K562 (cell line): ENCODE measurements around the gene ST6GALNAC3. TPM values are rescaled to one million over a fixed set of nuclear protein-coding genes. Genes with fewer than 3 reads are reported as not detected.

Experiments used
- ATAC-seq: fragments of 200-7000 bp; cut with Tn5 transposase; 3 replicates; pipeline ENCODE4 v1.9.1; 2020; ENCODE audit warnings: moderate library complexity
- BruUV-seq: library from RNA; stranded (reverse); fragments of 400-500 nt; replicated peaks from 2 replicates; lab custom pipeline; 2021; lab: Mats Ljungman, UMichigan
- CTCF ChIA-PET: fragments of 300-600 bp; formaldehyde crosslinking; extraction: SDS; loops from one replicate; lab custom pipeline; 2021; ENCODE audit warnings: low intra/inter-chr PET ratio; lab: Yijun Ruan, JAX
- POLR2A ChIA-PET: fragments of 300-600, 350-650 bp; sonication (Branson Sonifier 250); formaldehyde crosslinking; extraction: SDS; loops from one replicate; lab custom pipeline; 2021; ENCODE audit warnings: antibody characterized with exemption, inconsistent platforms; lab: Yijun Ruan, JAX
- DNase-seq, 4 experiments: peaks; one replicate each; pipeline versions ENCODE4 v3.0.0 to v3.0.0-alpha.2; 2011 to 2018; ENCODE audit warnings: low spot score in 3 of 4, mixed read lengths in 3 of 4; ENCODE audit errors: extremely low read depth in 1 of 4
- FAIRE-seq: peaks from 2 replicates; lab custom pipeline; 2011; peaks lifted over from hg19 to GRCh38; lab: Jason Lieb, UNC
- H2AFZ ChIP-seq: 2 replicates; pipeline ENCODE4 v1.6.0; 2011; ENCODE audit warnings: low read depth, low read length, control low read depth, inconsistent platforms
- H3K27ac ChIP-seq: fragments of 200-600 bp; 3 replicates; pipeline ENCODE4 v1.8.0; 2011; ENCODE audit warnings: low read depth, mild to moderate bottlenecking, control low read depth, inconsistent platforms, low read length, moderate library complexity, mixed read lengths; ENCODE audit errors: extremely low read depth
- H3K27me3 ChIP-seq, 2 experiments: fragments of 300-600 bp in 1 of 2; 2 replicates in 1 of 2; 3 replicates in 1 of 2; pipeline versions ENCODE4 v1.6.0 to v1.8.0; 2011; ENCODE audit warnings: inconsistent platforms in 2 of 2, low read length in 2 of 2, mild to moderate bottlenecking in 1 of 2, mixed read lengths in 1 of 2, moderate library complexity in 1 of 2; ENCODE audit not compliant: control insufficient read depth in 2 of 2, insufficient read depth in 2 of 2
- H3K36me3 ChIP-seq: fragments of 300-600 bp; 3 replicates; pipeline ENCODE4 v1.8.0; 2011; ENCODE audit warnings: mild to moderate bottlenecking, low read length, inconsistent platforms; ENCODE audit not compliant: control insufficient read depth, insufficient read depth
- H3K4me1 ChIP-seq, 2 experiments: fragments of 200-600 bp in 1 of 2; replicated peaks in 1 of 2; 2 replicates in 1 of 2; 3 replicates in 1 of 2; pipeline versions ENCODE4 v1.5.1 to v1.8.0; 2011; ENCODE audit warnings: inconsistent platforms in 2 of 2, low read length in 2 of 2, mild to moderate bottlenecking in 1 of 2, mixed read lengths in 1 of 2, moderate library complexity in 1 of 2; ENCODE audit not compliant: control insufficient read depth in 2 of 2, insufficient read depth in 2 of 2
- H3K4me2 ChIP-seq: 2 replicates; pipeline ENCODE4 v1.6.1; 2011; ENCODE audit warnings: low read length, control low read depth, inconsistent platforms, mixed read lengths; ENCODE audit not compliant: insufficient read depth
- H3K4me3 ChIP-seq: fragments of 200-600 bp; sonication (generic), shearing (Covaris generic); 2 replicates; pipeline ENCODE4 v1.5.1; 2016; ENCODE audit warnings: control low read depth, inconsistent platforms
- H3K79me2 ChIP-seq: fragments of 200-600 bp; 3 replicates; pipeline ENCODE4 v1.8.0; 2011; ENCODE audit warnings: low read length, inconsistent platforms; ENCODE audit not compliant: control insufficient read depth, insufficient read depth
- H3K9ac ChIP-seq, 2 experiments: 2 replicates each; pipeline versions ENCODE4 v1.6.0 to v1.6.1; 2011; ENCODE audit warnings: low read depth in 2 of 2, low read length in 2 of 2, control low read depth in 1 of 2, inconsistent platforms in 1 of 2, mild to moderate bottlenecking in 1 of 2, mixed read lengths in 1 of 2; ENCODE audit not compliant: insufficient read depth in 1 of 2
- H3K9me1 ChIP-seq: one replicate; pipeline ENCODE4 v1.6.0; 2011; ENCODE audit warnings: inconsistent platforms, mild to moderate bottlenecking, low read length, moderate library complexity; ENCODE audit not compliant: control insufficient read depth, insufficient read depth
- H3K9me3 ChIP-seq: replicated peaks from 2 replicates; pipeline ENCODE4 v1.5.1; 2011; ENCODE audit warnings: low read depth, low read length, inconsistent platforms; ENCODE audit not compliant: control insufficient read depth, insufficient read depth
- H4K20me1 ChIP-seq: replicated peaks from 2 replicates; pipeline ENCODE4 v1.6.1; 2011; ENCODE audit warnings: low read length, inconsistent platforms, mixed read lengths; ENCODE audit not compliant: control insufficient read depth, insufficient read depth
- ARID3B ChIP-seq: fragments of 250-450 bp; sonication (Bioruptor Pico); IDR thresholded peaks from 2 replicates; pipeline ENCODE4 v1.4.0; 2020; ENCODE audit warnings: borderline replicate concordance
- CBX5 ChIP-seq: IDR thresholded peaks from 2 replicates; pipeline ENCODE4 v1.6.1; 2014; ENCODE audit warnings: low read depth, borderline replicate concordance
- CEBPB ChIP-seq: fragments of 450-650 bp; IDR thresholded peaks from 2 replicates; pipeline ENCODE4 v1.6.1; 2016; ENCODE audit warnings: missing genetic modification characterization, missing compliant biosample characterization
- CEBPZ ChIP-seq: fragments of 150-350 bp; IDR thresholded peaks from 2 replicates; pipeline ENCODE4 v1.6.1; 2014; ENCODE audit warnings: low read depth, mild to moderate bottlenecking, low read length, borderline replicate concordance
- CTCF ChIP-seq, 3 experiments: IDR thresholded peaks in 2 of 3; conservative IDR thresholded peaks in 1 of 3; 2 replicates each; pipeline ENCODE4 v1.5.1; 2011 to 2012; ENCODE audit warnings: low read length in 3 of 3, mild to moderate bottlenecking in 3 of 3, control low read depth in 2 of 3, improper control_type of control experiment in 1 of 3, inconsistent platforms in 1 of 3, low read depth in 1 of 3, mixed read lengths in 1 of 3, moderate library complexity in 1 of 3; ENCODE audit not compliant: insufficient read depth in 2 of 3
- ETV5 ChIP-seq: sonication (generic); formaldehyde crosslinking; IDR thresholded peaks from 2 replicates; pipeline ENCODE4 v1.4.0; 2020; ENCODE audit warnings: low read depth, mild to moderate bottlenecking, missing genetic modification reagents
- HIVEP1 ChIP-seq: fragments of 250-450 bp; sonication (Bioruptor Pico); IDR thresholded peaks from 2 replicates; pipeline ENCODE4 v1.4.0; 2020; ENCODE audit warnings: mild to moderate bottlenecking
- HLTF ChIP-seq: fragments of 450-650 bp; IDR thresholded peaks from 2 replicates; pipeline ENCODE4 v1.6.1; 2016
- MBD1 ChIP-seq: fragments of 250-450 bp; sonication (Bioruptor Pico); IDR thresholded peaks from 2 replicates; pipeline ENCODE4 v1.8.0; 2022; ENCODE audit warnings: inconsistent platforms
- NONO ChIP-seq, 2 experiments: fragments of 200-400 bp in 1 of 2; fragments of 450-650 bp in 1 of 2; formaldehyde crosslinking in 1 of 2; IDR thresholded peaks; 2 replicates each; pipeline ENCODE4 v1.6.1; 2017; ENCODE audit warnings: low read depth in 2 of 2, mild to moderate bottlenecking in 2 of 2, moderate library complexity in 2 of 2, low read length in 1 of 2
- PYGO2 ChIP-seq: fragments of 450-650 bp; IDR thresholded peaks from 2 replicates; pipeline ENCODE4 v1.6.1; 2016; ENCODE audit warnings: mild to moderate bottlenecking, missing genetic modification characterization, moderate library complexity, missing compliant biosample characterization
- RAD21 ChIP-seq, 2 experiments: fragments of 250-450 bp in 1 of 2; fragments of 450-650 bp in 1 of 2; sonication (Bioruptor Pico) in 1 of 2; formaldehyde crosslinking in 1 of 2; IDR thresholded peaks in 1 of 2; conservative IDR thresholded peaks in 1 of 2; 2 replicates each; pipeline versions ENCODE4 v1.4.0 to v1.8.0; 2020 to 2022; ENCODE audit warnings: mild to moderate bottlenecking in 2 of 2, moderate library complexity in 1 of 2
- RBBP5 ChIP-seq: fragments of 200-600 bp; sonication (generic); IDR thresholded peaks from 2 replicates; pipeline ENCODE4 v1.6.1; 2012; ENCODE audit warnings: borderline replicate concordance, mild to moderate bottlenecking, low read length, control low read depth, inconsistent platforms; ENCODE audit not compliant: insufficient read depth, poor library complexity, severe bottlenecking
- SMAD3 ChIP-seq: fragments of 450-650 bp; formaldehyde crosslinking; conservative IDR thresholded peaks from 2 replicates; pipeline ENCODE4 v1.4.0; 2020; ENCODE audit warnings: mild to moderate bottlenecking
- WGBS: fragments of 100-300 bp; shearing (Covaris generic); methylation state at CpG from one replicate; pipeline ENCODE4 v1.1.6; 2016; ENCODE audit warnings: low coverage, mixed read lengths; ENCODE audit not compliant: insufficient coverage; ENCODE audit errors: missing lambda C conversion rate; 5-methylcytosine and 5-hydroxymethylcytosine counted together
- in situ Hi-C: fragments of 300-500 bp; cut with MboI; formaldehyde crosslinking; loops from 4 replicates; pipeline ENCODE4 v1.15.0; 2018; ENCODE audit warnings: inconsistent platforms, mixed read lengths
- intact Hi-C: fragments of 100-400 bp; cut with micrococcal nuclease; formaldehyde crosslinking; loops from 2 replicates; pipeline ENCODE4 v1.14.2; 2022
- polyA plus RNA-seq, 8 experiments: library from polyadenylated mRNA; depleted of rRNA in 4 of 8; stranded (reverse) in 5 of 8; unstranded in 3 of 8; fragments of >200 nt; fragmentation: Nextera tagmentation in 2 of 8; fragmentation: Illumina TruSeq in 1 of 8; extraction: Ambion mirVana in 2 of 8; extraction: Trizol in 1 of 8; gene quantifications; 2 replicates each; pipeline versions ENCODE4 v1.2.1 to v1.2.3, GENCODE V29; 2011 to 2014; ENCODE audit warnings: inconsistent platforms in 1 of 8, missing spikeins in 1 of 8
- total RNA-seq, 7 experiments: library from RNA; depleted of rRNA in 6 of 7; stranded (reverse); fragments of >200 nt in 6 of 7; fragmentation: Illumina TruSeq in 2 of 7; extraction: Trizol in 2 of 7; gene quantifications; 2 replicates each; pipeline versions ENCODE4 v1.2.1 to v1.2.3, GENCODE V29; 2011 to 2021; ENCODE audit warnings: low replicate concordance in 1 of 7

Gene ST6GALNAC3
- total and polyA plus RNA-seq, 9 of the 15 experiments (the other 6 are each of a cell fraction or from before 2014, with no cell fraction given) = 0.04 to 0.29 (median 0.18) TPM; not detected in 6

- H3K4me3 ChIP-seq = no peak overlapping the region
- H3K9ac ChIP-seq = no peak overlapping the region
- H3K4me2 ChIP-seq = no peak overlapping the region
- H3K27ac ChIP-seq = no peak overlapping the region
- ATAC-seq = no peak
- no peaks in the 10 kb centered on the region for H3K9me3 ChIP-seq
- H3K36me3 ChIP-seq = no peaks in the 10 kb centered on the region
- TF ChIP-seq RAD21 (CRISPR knock-in tag; conservative IDR thresholded peaks at IDR 0.05 in 1 of 2, IDR thresholded peaks at IDR 0.05 in 1 of 2) (0 out of 4 replicates have a peak, but pooled peaks of 1 of the 2 experiments have one; percentile 6), CTCF (IDR thresholded peaks at IDR 0.05 in 2 of 3, conservative IDR thresholded peaks at IDR 0.05 in 1 of 3; ENCODE audit: insufficient read depth in 2 of 3, low read depth in 1 of 3, low read length in 3 of 3) (peak in 1 of 3 experiments; percentile 29; a peak in 1 of 6 replicates), CEBPB (no peak), ETV5 (no peak), NONO (IDR thresholded peaks at IDR 0.05; ENCODE audit: low read depth in 2 of 2, low read length in 1 of 2) (no peak), HLTF (no peak), MBD1 (CRISPR knock-in tag) (no peak), HIVEP1 (CRISPR knock-in tag) (no peak), SMAD3 (no peak), ARID3B (CRISPR knock-in tag) (no peak), PYGO2 (tag) (no peak), CBX5 (no peak), RBBP5 (no peak), CEBPZ (no peak)
- H2AFZ ChIP-seq = no peak overlapping the region
- no peaks in the 10 kb centered on the region for H3K79me2 ChIP-seq
- H3K9me1 ChIP-seq = no peaks in the 10 kb centered on the region
- 0% methylated on average over 2 of the region's 2 CpGs for WGBS
- no peaks in the 10 kb centered on the region for H3K27me3 ChIP-seq
- in situ Hi-C loops = no loop called here
- BruUV-seq = no TSS peak
- no peak for DNase-seq
- CTCF ChIA-PET = no interaction called here
- no peaks in the 10 kb centered on the region for H4K20me1 ChIP-seq
- no peak for FAIRE-seq
- H3K4me1 ChIP-seq = no peaks in the 10 kb centered on the region
- intact Hi-C loops = no loop called here
- POLR2A ChIA-PET = no interaction called here
Observed at GRCh38 chr1:76035053-76035452, 39.5 kb upstream of the ST6GALNAC3 start.
